NCI-H146 treated with DMSO at 0.1 percent for 48 hours (cell line): ENCODE data around the gene NFYC.
A peak's percentile ranks its signal among the peaks of the same experiment; 100 is the strongest.

ENCODE experiments used
- DNase-seq: peaks from one replicate; lab custom pipeline; 2025; ENCODE audit not compliant: unreplicated experiment; lab: John Stamatoyannopoulos, UW

The NFYC gene

GRCh38 chr1:40818264-40818961, 126.9 kb downstream of the NFYC start:
- DNase-seq, result peak; percentile 6

- DNase-seq, result no peak
These were observed 127.6 kb downstream of the NFYC start for GRCh38 chr1:40819101-40819500.

GRCh38 chr1:40820251-40820797, 128.8 kb downstream of the NFYC start:
- no peak for DNase-seq
